ENCODE measurements around the gene LHFPL2. TPM values are rescaled to one million over a fixed set of nuclear protein-coding genes. Genes with fewer than 3 reads are reported as not detected.

LHFPL2 gene
- total RNA-seq, 2 donors from 2014 or later = 15.5 to 18.7 TPM

DNA sequence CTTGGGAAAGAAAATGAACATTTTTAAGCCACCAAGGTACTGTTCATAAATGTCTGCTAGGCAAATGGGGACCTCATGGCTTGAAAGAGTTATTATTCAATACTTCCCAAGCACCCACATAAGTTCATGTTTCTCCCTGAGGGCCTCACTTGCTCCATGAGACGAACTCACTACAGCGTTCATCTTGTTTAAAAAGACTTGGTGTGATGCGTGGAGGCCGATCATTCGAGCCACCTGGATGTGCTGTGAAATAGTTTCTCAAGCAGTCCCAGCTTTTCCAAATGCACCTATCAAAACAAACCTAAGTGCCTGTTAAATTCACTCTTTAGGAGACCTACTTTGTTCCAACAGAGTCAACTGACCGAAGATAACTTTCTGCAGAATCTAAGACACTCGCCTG is 103.2 kb downstream of the LHFPL2 start:
- no peak for ATAC-seq
- intact Hi-C loops (cut with DNase I) = no loop called here
- H3K36me3 ChIP-seq (replicated peaks in 1 of 2; ENCODE audit: insufficient read depth in 1 of 2, low read depth in 2 of 2) = no peaks in the 10 kb centered on the region
- no peaks in the 10 kb centered on the region for H3K9me3 ChIP-seq
- no peak overlapping the region for H3K27ac ChIP-seq
- no peak for DNase-seq
- H3K4me3 ChIP-seq = no peak overlapping the region
- H3K4me1 ChIP-seq = peaks cover 15% of the 10 kb centered on the region
- H3K27me3 ChIP-seq = no peaks in the 10 kb centered on the region
- TF ChIP-seq CTCF (IDR thresholded peaks at IDR 0.05) (no peak), POLR2A (IDR thresholded peaks at IDR 0.05) (no peak)
- WGBS, 2 donors = 86 to 95% methylated on average over 7 of the region's 7 CpGs

- H3K4me3 ChIP-seq = no peak overlapping the region
- H3K36me3 ChIP-seq (replicated peaks in 1 of 2; ENCODE audit: insufficient read depth in 1 of 2, low read depth in 2 of 2) = no peaks in the 10 kb centered on the region
- WGBS, 2 donors = 85 to 88% methylated on average over 14 of the region's 14 CpGs
- H3K9me3 ChIP-seq = no peaks in the 10 kb centered on the region
- intact Hi-C loops (cut with DNase I) = no loop called here
- no peak for TF ChIP-seq POLR2A (IDR thresholded peaks at IDR 0.05)
- no peak for TF ChIP-seq CTCF (IDR thresholded peaks at IDR 0.05)
- H3K27me3 ChIP-seq = no peaks in the 10 kb centered on the region
- peaks cover 15% of the 10 kb centered on the region for H3K4me1 ChIP-seq
- no peak for ATAC-seq
- no peak overlapping the region for H3K27ac ChIP-seq
- no peak for DNase-seq
Measured at GRCh38 chr5:78544561-78545201, 103.9 kb downstream of the LHFPL2 start.

DNA sequence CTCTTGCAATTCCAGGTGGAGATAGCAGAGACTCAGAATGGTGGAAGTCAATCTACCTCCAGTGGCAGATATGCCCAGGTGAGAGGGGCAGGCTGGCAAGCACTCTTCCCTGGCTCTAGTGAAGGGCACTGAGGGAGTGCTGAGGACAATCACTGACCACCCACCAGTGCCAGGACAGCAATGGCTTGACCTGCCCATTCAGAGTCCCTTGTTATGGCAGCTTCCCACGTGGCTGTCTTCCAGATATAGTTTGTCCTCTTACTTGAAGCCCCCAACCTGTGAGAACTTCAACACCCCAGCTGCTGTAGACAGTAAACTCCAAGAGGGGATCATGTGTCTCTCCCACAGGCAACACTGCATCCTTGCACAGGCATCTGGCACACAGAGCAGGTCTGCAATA is 104.7 kb downstream of the LHFPL2 start:
- Histone ChIP-seq H3K36me3 (replicated peaks in 1 of 2; ENCODE audit: insufficient read depth in 1 of 2, low read depth in 2 of 2) (no peaks in the 10 kb centered on the region), H3K27ac (no peak overlapping the region), H3K27me3 (no peaks in the 10 kb centered on the region), H3K9me3 (no peaks in the 10 kb centered on the region), H3K4me1 (peaks cover 15% of the 10 kb centered on the region), H3K4me3 (no peak overlapping the region)
- intact Hi-C loops (cut with DNase I) = no loop called here
- DNase-seq = no peak
- no peak for ATAC-seq
- 63 to 87% methylated on average over 1 of the region's 1 CpG for WGBS, 2 donors
- TF ChIP-seq CTCF (IDR thresholded peaks at IDR 0.05) (no peak), POLR2A (IDR thresholded peaks at IDR 0.05) (no peak)

GRCh38 chr5:78543292-78543691 is 105.3 kb downstream of the LHFPL2 start:
- WGBS, 2 donors = 86 to 88% methylated on average over 4 of the region's 4 CpGs
- intact Hi-C loops (cut with DNase I) = no loop called here
- Histone ChIP-seq H3K36me3 (replicated peaks in 1 of 2; ENCODE audit: insufficient read depth in 1 of 2, low read depth in 2 of 2) (no peaks in the 10 kb centered on the region), H3K4me3 (no peak overlapping the region), H3K9me3 (no peaks in the 10 kb centered on the region), H3K27me3 (no peaks in the 10 kb centered on the region), H3K4me1 (peaks cover 15% of the 10 kb centered on the region), H3K27ac (no peak overlapping the region)
- no peak for DNase-seq
- TF ChIP-seq POLR2A (IDR thresholded peaks at IDR 0.05) = no peak
- no peak for TF ChIP-seq CTCF (IDR thresholded peaks at IDR 0.05)
- no peak for ATAC-seq

DNA sequence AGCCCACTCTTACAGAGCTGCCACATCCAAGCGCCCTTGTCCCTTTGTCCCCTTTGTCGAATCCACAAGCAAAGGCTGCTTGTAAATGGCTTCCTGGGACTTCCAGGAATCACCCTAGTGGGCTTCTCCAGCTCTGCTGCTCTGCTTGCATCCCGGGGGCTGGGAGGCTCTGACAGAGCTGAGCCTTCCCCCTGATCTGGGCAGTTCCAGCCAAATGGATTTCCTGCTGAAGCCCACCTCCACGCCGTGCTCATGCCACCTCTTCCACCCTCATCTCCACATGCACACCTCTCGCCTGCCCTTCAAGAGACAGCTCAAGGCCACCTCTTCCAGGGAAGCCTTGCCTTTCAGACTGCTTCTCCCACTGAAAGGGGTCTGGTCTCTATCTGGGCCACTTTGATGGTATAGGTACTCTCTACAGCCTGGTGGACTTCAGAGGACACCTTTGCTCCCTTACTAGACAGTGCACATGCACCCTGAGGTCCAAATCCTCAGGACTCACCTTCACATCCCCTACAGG is 106.2 kb downstream of the LHFPL2 start:
- H3K4me3 ChIP-seq = no peak overlapping the region
- no peaks in the 10 kb centered on the region for H3K36me3 ChIP-seq (replicated peaks in 1 of 2; ENCODE audit: insufficient read depth in 1 of 2, low read depth in 2 of 2)
- intact Hi-C loops (cut with DNase I) = no loop called here
- no peaks in the 10 kb centered on the region for H3K9me3 ChIP-seq
- no peak overlapping the region for H3K27ac ChIP-seq
- ATAC-seq = no peak
- 88 to 91% methylated on average over 6 of the region's 6 CpGs for WGBS, 2 donors
- TF ChIP-seq POLR2A (IDR thresholded peaks at IDR 0.05) = no peak
- TF ChIP-seq CTCF (IDR thresholded peaks at IDR 0.05) = no peak
- no peaks in the 10 kb centered on the region for H3K27me3 ChIP-seq
- peaks cover 19% of the 10 kb centered on the region for H3K4me1 ChIP-seq
- no peak for DNase-seq

Data from body of pancreas (tissue), 4 donors.